ENCODE measurements around the gene IFNL1. TPM values are rescaled to one million over a fixed set of nuclear protein-coding genes. Genes with fewer than 3 reads are reported as not detected.
"Not testable (repeated sequence)": the region's sequence is repeated elsewhere in the genome, so short reads cannot be mapped to it uniquely, and the experiment has no call there.

IFNL1 gene
- total RNA-seq, 2 donors from 2014 or later, result not detected

GRCh38 chr19:39304701-39305571 lies 8.7 kb downstream of the IFNL1 start:
- intact Hi-C loops (cut with DNase I, micrococcal nuclease), result no loop called here
- ATAC-seq, result no peak
- DNase-seq, result no peak

GRCh38 chr19:39306075-39306474 lies 9.9 kb downstream of the IFNL1 start:
- ATAC-seq (no peak), DNase-seq (no peak)
- intact Hi-C loops (cut with DNase I, micrococcal nuclease), result no loop called here

GRCh38 chr19:39307046-39307821 lies 11.0 kb downstream of the IFNL1 start:
- intact Hi-C loops (cut with DNase I, micrococcal nuclease), result no loop called here
- peak; percentile 33 to 62 for DNase-seq
- ATAC-seq, result peak; percentile 98

- peak; percentile 9 for ATAC-seq
- intact Hi-C loops (cut with DNase I, micrococcal nuclease), result no loop called here
- no peak for DNase-seq
Observed at GRCh38 chr19:39307822-39308530, 11.8 kb downstream of the IFNL1 start.

GRCh38 chr19:39308531-39309304 lies 12.5 kb downstream of the IFNL1 start:
- ATAC-seq (no peak), DNase-seq (no peak)
- intact Hi-C loops (cut with DNase I, micrococcal nuclease), result no loop called here

- intact Hi-C loops (cut with DNase I, micrococcal nuclease); ATAC-seq; DNase-seq: not testable (repeated sequence)
Observed at GRCh38 chr19:39309305-39309670, 13.1 kb downstream of the IFNL1 start.

- DNase-seq, result no peak
- no peak for ATAC-seq
- intact Hi-C loops (cut with DNase I, micrococcal nuclease), result no loop called here
Observed at GRCh38 chr19:39310558-39311311, 14.5 kb downstream of the IFNL1 start.

GRCh38 chr19:39314016-39314728 lies 18.0 kb downstream of the IFNL1 start:
- intact Hi-C loops (cut with DNase I, micrococcal nuclease), result no loop called here
- no peak for ATAC-seq
- no peak for DNase-seq

GRCh38 chr19:39315933-39316332 lies 19.7 kb downstream of the IFNL1 start:
- ATAC-seq, result no peak
- intact Hi-C loops (cut with DNase I, micrococcal nuclease), result no loop called here
- no peak for DNase-seq

GRCh38 chr19:39316627-39317321 lies 20.6 kb downstream of the IFNL1 start:
- no peak for ATAC-seq
- no peak for DNase-seq

GRCh38 chr19:39317476-39317875 lies 21.3 kb downstream of the IFNL1 start:
- intact Hi-C loops (cut with DNase I, micrococcal nuclease), result no loop called here
- DNase-seq, result no peak
- no peak for ATAC-seq

More at GRCh38 chr19:39316627-39317321, 20.6 kb downstream of the IFNL1 start:
- intact Hi-C loops (cut with DNase I, micrococcal nuclease), result no loop called here

- ATAC-seq (no peak), DNase-seq (no peak)
- intact Hi-C loops (cut with DNase I, micrococcal nuclease), result no loop called here
Observed at GRCh38 chr19:39318071-39318470, 21.9 kb downstream of the IFNL1 start.

GRCh38 chr19:39318690-39319089 lies 22.5 kb downstream of the IFNL1 start:
- no peak for ATAC-seq
- no peak for DNase-seq
- intact Hi-C loops (cut with DNase I, micrococcal nuclease), result no loop called here

- intact Hi-C loops (cut with DNase I, micrococcal nuclease), result no loop called here
- DNase-seq (no peak), ATAC-seq (no peak)
Observed at GRCh38 chr19:39319098-39319891, 23.1 kb downstream of the IFNL1 start.

GRCh38 chr19:39319892-39320248 lies 23.7 kb downstream of the IFNL1 start:
- ATAC-seq (no peak), DNase-seq (no peak)
- intact Hi-C loops (cut with DNase I, micrococcal nuclease), result no loop called here

- intact Hi-C loops (cut with DNase I, micrococcal nuclease), result no loop called here
- DNase-seq (no peak), ATAC-seq (no peak)
Observed at GRCh38 chr19:39321117-39321831, 25.1 kb downstream of the IFNL1 start.
